GM12892 (cell line): ENCODE results near the gene CACNG3.
"Not testable (repeated sequence)": the region's sequence is repeated elsewhere in the genome, so short reads cannot be mapped to it uniquely, and the experiment has no call there.

Source experiments
- DNase-seq: peaks from one replicate; pipeline ENCODE4 v3.0.0; 2011; ENCODE audit not compliant: insufficient read length
- FAIRE-seq: peaks from 2 replicates; lab custom pipeline; 2011; peaks lifted over from hg19 to GRCh38; lab: Jason Lieb, UNC
- POLR2A ChIP-seq: IDR thresholded peaks from 2 replicates; pipeline ENCODE4 v1.6.1; 2011; ENCODE audit warnings: low read depth, low read length, control low read depth
- POLR2AphosphoS5 ChIP-seq: IDR thresholded peaks from 2 replicates; pipeline ENCODE4 v1.6.1; 2011; ENCODE audit warnings: low read depth, low read length, control low read depth
- TAF1 ChIP-seq: IDR thresholded peaks from 2 replicates; pipeline ENCODE4 v1.6.1; 2011; ENCODE audit warnings: low read depth, mild to moderate bottlenecking, control low read depth, low read length, borderline replicate concordance

CACNG3 gene

GRCh38 chr16:24315343-24315742 is 59.2 kb downstream of the CACNG3 start:
- FAIRE-seq (no peak), DNase-seq (no peak)
- TF ChIP-seq POLR2A (no peak), POLR2AphosphoS5 (no peak), TAF1 (no peak)

GRCh38 chr16:24318680-24319079 is 62.5 kb downstream of the CACNG3 start:
- no peak for TF ChIP-seq POLR2AphosphoS5
- no peak for TF ChIP-seq TAF1
- TF ChIP-seq POLR2A, result no peak
- DNase-seq, result no peak
- FAIRE-seq, result no peak

- FAIRE-seq (no peak), DNase-seq (no peak)
- TF ChIP-seq POLR2A (no peak), POLR2AphosphoS5 (no peak), TAF1 (no peak)
Observed at GRCh38 chr16:24319126-24319814, 63.1 kb downstream of the CACNG3 start.

- TF ChIP-seq POLR2AphosphoS5 (no peak), POLR2A (no peak), TAF1 (no peak)
- DNase-seq, result no peak
Observed at GRCh38 chr16:24322106-24322505, 66.0 kb downstream of the CACNG3 start.

GRCh38 chr16:24324421-24324820 is 68.3 kb downstream of the CACNG3 start:
- FAIRE-seq (no peak), DNase-seq (no peak)
- TF ChIP-seq POLR2A (no peak), TAF1 (no peak)

More at GRCh38 chr16:24322106-24322505, 66.0 kb downstream of the CACNG3 start:
- no peak for FAIRE-seq

- FAIRE-seq (no peak), DNase-seq (no peak)
- TF ChIP-seq POLR2AphosphoS5 (no peak), POLR2A (no peak), TAF1 (no peak)
Observed at GRCh38 chr16:24328835-24329452, 72.8 kb downstream of the CACNG3 start.

- FAIRE-seq, result no peak
- no peak for TF ChIP-seq POLR2A
- no peak for TF ChIP-seq POLR2AphosphoS5
- TF ChIP-seq TAF1, result no peak
- DNase-seq, result no peak
Observed at GRCh38 chr16:24332178-24332577, 76.0 kb downstream of the CACNG3 start.

- DNase-seq, result no peak
- no peak for TF ChIP-seq POLR2A
- no peak for TF ChIP-seq POLR2AphosphoS5
- TF ChIP-seq TAF1, result no peak
- no peak for FAIRE-seq
Observed at GRCh38 chr16:24332582-24333090, 76.5 kb downstream of the CACNG3 start.

GRCh38 chr16:24336491-24336890 is 80.4 kb downstream of the CACNG3 start:
- FAIRE-seq (no peak), DNase-seq (no peak)
- TF ChIP-seq TAF1, result no peak
- no peak for TF ChIP-seq POLR2AphosphoS5
- no peak for TF ChIP-seq POLR2A

- no peak for FAIRE-seq
- TF ChIP-seq POLR2A (no peak), TAF1 (no peak), POLR2AphosphoS5 (no peak)
- DNase-seq, result no peak
Observed at GRCh38 chr16:24337013-24337412, 80.9 kb downstream of the CACNG3 start.

GRCh38 chr16:24343829-24344228 is 87.7 kb downstream of the CACNG3 start:
- not testable (repeated sequence) for DNase-seq, FAIRE-seq

- FAIRE-seq (no peak), DNase-seq (no peak)
- no peak for TF ChIP-seq POLR2AphosphoS5
- no peak for TF ChIP-seq TAF1
- no peak for TF ChIP-seq POLR2A
Observed at GRCh38 chr16:24344784-24345183, 88.6 kb downstream of the CACNG3 start.
